Activated CD4-positive, alpha-beta memory T cell treated with anti-CD3 and anti-CD28 coated beads for 36 hours (primary cell): Measurements from ENCODE around the gene TYK2. TPM values are rescaled to one million over a fixed set of nuclear protein-coding genes. Genes with fewer than 3 reads are reported as not detected.
A peak's percentile ranks its signal among the peaks of the same experiment; 100 is the strongest.

Experiments
- CTCF ChIA-PET: fragments of 350-600 bp; sonication (Branson Sonifier 250); formaldehyde crosslinking; loops from one replicate; lab custom pipeline; 2021; ENCODE audit warnings: antibody characterized with exemption, inconsistent platforms; lab: Charles Lee
- POLR2A ChIA-PET: fragments of 350-600 bp; sonication (Branson Sonifier 250); formaldehyde crosslinking; loops from one replicate; lab custom pipeline; 2021; ENCODE audit warnings: antibody characterized with exemption; lab: Charles Lee
- DNase-seq: peaks from one replicate; pipeline ENCODE4 v3.0.0-alpha.2; 2020
- H3K27ac Mint-ChIP-seq: one replicate; pipeline ENCODE4 v1.8.0; 2021; ENCODE audit warnings: mixed read lengths
- H3K27me3 Mint-ChIP-seq: one replicate; pipeline ENCODE4 v1.8.0; 2021; ENCODE audit warnings: mixed read lengths
- H3K36me3 Mint-ChIP-seq: one replicate; pipeline ENCODE4 v1.8.0; 2021; ENCODE audit warnings: mixed read lengths
- H3K4me1 Mint-ChIP-seq: one replicate; pipeline ENCODE4 v1.8.0; 2021; ENCODE audit warnings: low read depth, mixed read lengths
- H3K4me3 Mint-ChIP-seq: one replicate; pipeline ENCODE4 v1.8.0; 2021; ENCODE audit warnings: mild to moderate bottlenecking, mixed read lengths
- H3K9me3 Mint-ChIP-seq: one replicate; pipeline ENCODE4 v1.8.0; 2021; ENCODE audit warnings: mixed read lengths
- intact Hi-C: fragments of 100-400 bp; cut with micrococcal nuclease; formaldehyde crosslinking; loops from one replicate; pipeline ENCODE4 v1.15.1; 2023
- total RNA-seq, 2 experiments: library from RNA; stranded (reverse); gene quantifications; one replicate each; pipeline ENCODE4 v1.2.3, GENCODE V29; 2021

The TYK2 gene
- total RNA-seq, 2 experiments from 2014 or later: 168 to 186 TPM

DNA sequence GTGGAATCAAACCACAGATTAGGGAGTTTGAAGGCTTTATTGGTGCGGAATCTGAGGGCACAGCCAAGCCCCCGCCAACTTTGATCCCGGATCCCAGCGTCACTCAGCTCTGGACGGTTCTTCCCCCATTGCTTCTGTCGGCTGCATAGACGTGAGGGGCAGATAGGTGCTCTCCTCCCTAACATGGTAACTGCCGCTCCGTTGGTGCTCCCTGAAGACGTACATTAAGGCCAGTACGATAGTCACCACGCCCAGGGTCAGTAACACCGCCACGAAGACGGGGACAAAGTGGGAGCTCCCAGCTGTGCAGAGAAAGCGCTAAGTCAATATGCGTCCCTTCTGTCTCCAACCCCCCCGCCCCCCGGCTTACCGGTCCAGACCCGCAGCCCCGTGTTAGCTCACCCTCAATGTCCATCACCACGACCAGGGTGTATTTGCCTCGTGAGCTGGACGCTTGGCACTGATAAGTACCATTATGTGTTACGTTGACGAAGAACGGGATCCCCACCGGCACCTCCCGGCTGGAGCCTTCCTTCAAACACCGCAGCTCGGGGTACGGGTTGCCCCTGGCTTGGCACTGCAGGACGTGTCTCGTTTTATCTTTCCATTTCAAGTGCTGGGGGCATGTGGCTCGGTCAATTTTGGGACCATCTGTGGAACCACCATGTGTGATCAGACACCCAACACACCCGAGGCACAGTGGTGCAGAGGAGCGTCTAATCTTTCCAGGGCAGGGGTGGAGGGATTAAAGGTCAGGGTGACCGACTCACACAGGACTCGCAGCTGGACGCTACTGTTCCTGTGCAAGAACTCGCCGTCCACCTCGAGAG is 46.4 kb downstream of the TYK2 start:
- no peaks in the 10 kb centered on the region for H3K27me3 Mint-ChIP-seq
- intact Hi-C loops: loop anchor here (1.0 to 10.0 kb wide), 4 partner anchors 17 to 139 kb away; partner anchors contain the start of genes DNMT1, FDX2, ICAM1 and TYK2
- no peak for DNase-seq
- ChIA-PET CTCF (interaction anchor here (0.8 to 2.0 kb wide), 9 partner anchors 20 to 306 kb away, joined by 3 to 12 read pairs (median 3); no protein-coding TSS in a partner anchor), POLR2A (interaction anchor here (0.6 to 2.3 kb wide), 10 partner anchors 11 to 368 kb away, joined by 3 to 23 read pairs (median 3); partner anchors contain the start of genes CDC37 and ICAM1)
- peak overlapping the region; percentile 95 for H3K4me3 Mint-ChIP-seq
- H3K4me1 Mint-ChIP-seq: peaks cover 45% of the 10 kb centered on the region
- peak overlapping the region; percentile 96 for H3K27ac Mint-ChIP-seq
- no peaks in the 10 kb centered on the region for H3K9me3 Mint-ChIP-seq
- H3K36me3 Mint-ChIP-seq: peaks cover 36% of the 10 kb centered on the region

DNA sequence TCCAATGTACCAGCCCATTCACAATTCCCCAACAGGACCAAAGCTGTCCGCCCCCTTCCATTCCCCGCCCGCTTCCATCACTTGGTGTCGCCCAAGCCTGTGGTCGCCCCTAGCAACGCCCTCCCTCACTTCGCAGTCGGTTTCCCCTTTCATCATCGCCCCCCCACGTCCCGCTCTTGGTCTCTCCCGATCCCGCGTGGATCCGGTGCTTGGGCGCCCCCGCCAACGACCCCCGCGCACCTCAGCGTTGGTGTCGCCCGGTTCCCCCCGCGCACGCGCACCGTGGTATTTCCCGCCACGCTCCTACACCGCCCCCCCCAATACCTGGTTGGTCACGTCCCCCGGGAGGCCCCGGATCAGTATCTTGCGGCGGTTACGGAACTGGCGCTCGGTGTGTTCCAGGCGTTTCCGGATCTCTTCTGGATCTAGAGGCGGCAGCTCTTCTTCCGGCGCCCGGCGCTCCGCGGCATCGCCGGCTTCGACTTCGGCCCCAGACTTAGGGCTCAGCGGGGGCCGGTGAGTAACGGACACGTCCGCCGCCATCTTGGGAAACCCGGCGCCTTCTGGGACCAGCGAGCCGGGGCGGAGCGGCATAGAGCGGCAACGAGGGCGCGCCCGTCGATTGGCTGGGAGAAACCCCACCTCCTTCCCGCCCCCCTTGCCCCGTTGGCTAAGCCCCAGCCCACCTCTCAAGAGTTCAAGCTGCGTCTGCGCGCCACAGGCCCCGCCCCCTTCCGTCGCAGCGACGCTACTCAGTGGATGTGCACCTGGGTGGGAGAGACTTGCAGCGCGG is 47.2 kb downstream of the TYK2 start, which contains the start of gene RAVER1:
Gene RAVER1, minus strand, starts transcription at position 565 of the 793 bp plus-strand sequence. Its CDS starts 22 bp downstream, at position 543.
- intact Hi-C loops: loop anchor here (1.0 to 10.0 kb wide), 4 partner anchors 16 to 138 kb away; partner anchors contain the start of genes DNMT1, FDX2, ICAM1 and TYK2
- H3K27ac Mint-ChIP-seq: peak within 1 kb of the TSS; percentile 96

DNA sequence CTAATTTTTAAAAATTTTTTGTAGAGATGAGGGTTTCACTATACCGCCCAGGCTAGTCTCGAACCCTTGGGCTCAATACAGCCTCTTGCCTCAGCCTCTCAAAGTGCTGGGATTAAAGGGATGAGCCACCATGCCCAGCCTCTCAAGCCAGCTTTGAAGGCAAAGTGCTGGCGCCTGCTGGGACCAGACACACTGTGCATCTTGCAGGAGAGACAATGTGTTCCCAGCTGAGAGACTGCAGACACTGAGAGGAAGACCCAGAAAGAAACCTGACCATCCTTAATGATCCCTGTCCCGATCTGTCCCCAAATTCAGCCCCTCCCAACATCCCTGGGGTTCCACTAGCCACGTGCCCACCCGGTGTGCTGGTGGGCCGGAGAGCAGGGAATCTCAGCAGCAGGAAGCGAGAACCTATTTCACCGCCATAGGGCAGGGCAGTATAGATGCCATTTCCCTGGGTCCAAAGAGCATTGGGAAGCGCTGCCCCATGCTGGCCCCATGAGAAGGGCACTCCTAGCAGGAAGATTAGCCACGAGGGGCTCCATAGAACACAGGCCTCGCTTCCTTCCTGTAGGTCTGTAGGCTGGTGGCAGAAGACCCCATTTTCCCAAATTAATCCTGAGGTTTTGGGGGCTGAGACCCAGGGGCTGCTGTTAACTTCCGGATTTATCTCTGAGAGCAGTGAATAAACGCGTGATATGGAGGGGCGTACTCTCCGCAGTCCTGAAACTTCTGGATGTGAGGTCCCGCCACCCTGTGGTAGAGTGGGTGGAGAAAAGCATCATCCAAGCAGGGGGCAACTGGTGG is 48.0 kb downstream of the TYK2 start:
- ChIA-PET POLR2A (interaction anchor here (1.3 to 2.3 kb wide), 3 partner anchors 41 to 71 kb away, joined by 3 to 23 read pairs (median 4); partner anchors contain the start of genes CDC37 and ICAM1), CTCF (interaction anchor here (0.9 to 2.8 kb wide), 4 partner anchors 57 to 367 kb away, joined by 3 to 12 read pairs (median 8); no protein-coding TSS in a partner anchor)
- Mint-ChIP-seq H3K36me3 (peaks cover 43% of the 10 kb centered on the region), H3K9me3 (no peaks in the 10 kb centered on the region), H3K27ac (peak overlapping the region; percentile 96), H3K4me3 (peak overlapping the region; percentile 95), H3K4me1 (peaks cover 36% of the 10 kb centered on the region), H3K27me3 (no peaks in the 10 kb centered on the region)
- intact Hi-C loops: loop anchor here (2.0 to 10.0 kb wide), 2 partner anchors 16 to 138 kb away; partner anchors contain the start of genes DNMT1 and FDX2
- DNase-seq: no peak

More for the DNA sequence above, 47.2 kb downstream of the TYK2 start, which contains the start of gene RAVER1:
- DNase-seq: peak; percentile 99
- CTCF ChIA-PET: interaction anchor here (0.8 to 2.0 kb wide), 9 partner anchors 21 to 305 kb away, joined by 3 to 12 read pairs (median 3); no protein-coding TSS in a partner anchor
- Mint-ChIP-seq H3K27me3 (no peaks in the 10 kb centered on the region), H3K4me3 (peak within 1 kb of the TSS; percentile 95), H3K4me1 (peaks cover 37% of the 10 kb centered on the region), H3K36me3 (peaks cover 36% of the 10 kb centered on the region), H3K9me3 (no peaks in the 10 kb centered on the region)
- POLR2A ChIA-PET: interaction anchor here (0.6 to 2.3 kb wide), 7 partner anchors 16 to 369 kb away, joined by 3 to 23 read pairs (median 4); partner anchors contain the start of genes CDC37 and ICAM1

DNA sequence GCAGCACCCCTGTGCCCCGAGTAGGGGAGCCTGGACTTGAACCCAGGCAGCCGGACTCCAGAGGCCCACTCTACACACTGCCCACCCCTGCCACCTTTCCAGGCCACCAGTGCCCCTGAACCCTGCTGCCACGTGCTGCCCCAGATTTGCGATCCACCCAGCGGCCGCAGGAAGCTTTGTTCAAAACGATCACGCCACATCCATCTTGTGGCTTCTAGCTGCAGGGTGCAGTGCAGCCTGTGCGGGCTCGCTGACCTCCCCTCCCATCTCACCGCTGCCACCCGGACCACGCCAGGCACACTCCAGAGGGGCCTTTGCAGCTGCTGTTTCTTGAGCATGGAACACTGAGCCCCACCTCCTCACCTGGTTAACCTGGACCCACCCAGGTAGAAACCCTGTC is 50.8 kb downstream of the TYK2 start:
- CTCF ChIA-PET: no interaction called here
- Mint-ChIP-seq H3K36me3 (peaks cover 40% of the 10 kb centered on the region), H3K9me3 (no peaks in the 10 kb centered on the region), H3K27me3 (no peaks in the 10 kb centered on the region), H3K27ac (no peak overlapping the region), H3K4me1 (peaks cover 33% of the 10 kb centered on the region), H3K4me3 (no peak overlapping the region)
- intact Hi-C loops: no loop called here
- DNase-seq: no peak
- POLR2A ChIA-PET: interaction anchor here (0.6 kb wide), 1 partner anchor 45 kb away, joined by 4 read pairs; no protein-coding TSS in a partner anchor

DNA sequence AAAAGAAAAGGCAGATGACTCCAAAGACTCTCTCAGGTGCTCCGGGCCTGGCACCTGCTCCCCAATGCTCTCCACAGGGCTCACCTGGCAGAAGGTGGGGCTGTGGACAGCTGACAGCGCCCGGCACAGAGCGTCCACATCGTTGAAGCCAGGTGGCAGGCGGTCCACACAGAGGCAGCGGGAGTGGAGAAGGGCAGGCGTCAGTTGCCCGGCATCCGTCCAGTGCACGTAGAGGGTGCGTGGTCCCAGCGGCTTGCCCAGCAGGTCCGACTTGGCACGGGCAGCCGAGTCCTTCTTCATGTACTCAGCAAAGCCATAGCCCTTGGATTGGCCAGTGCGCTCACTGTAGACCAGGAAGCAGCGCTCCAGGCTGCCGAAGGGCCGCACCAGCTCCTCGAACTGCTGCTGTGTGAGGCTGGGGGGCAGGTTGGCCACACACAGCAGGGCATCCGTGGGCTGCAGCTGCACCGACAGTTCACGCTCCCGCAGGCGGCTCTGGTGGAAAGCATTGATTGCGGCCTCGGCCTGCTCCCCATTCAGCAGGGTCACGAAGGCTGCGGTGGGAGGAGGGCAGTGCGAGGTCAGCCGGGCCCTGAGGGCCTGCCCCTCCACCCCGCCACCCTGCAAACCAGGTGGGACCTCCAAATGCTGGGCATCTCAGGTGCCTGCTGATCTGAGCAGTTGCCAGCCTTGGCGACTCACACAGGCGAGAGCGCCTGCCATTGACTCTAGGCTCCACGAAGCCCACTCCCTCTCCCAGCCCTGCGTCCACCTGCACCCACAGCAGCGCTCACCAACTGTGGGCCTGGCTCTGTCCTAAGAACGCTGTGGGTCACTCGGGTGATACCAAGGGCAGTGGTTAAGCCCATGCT is 51.6 kb downstream of the TYK2 start:
- DNase-seq: no peak
- intact Hi-C loops: no loop called here
- ChIA-PET CTCF (no interaction called here), POLR2A (no interaction called here)
- Mint-ChIP-seq H3K27ac (no peak overlapping the region), H3K4me3 (no peak overlapping the region), H3K9me3 (no peaks in the 10 kb centered on the region), H3K36me3 (peaks cover 39% of the 10 kb centered on the region), H3K4me1 (peaks cover 25% of the 10 kb centered on the region), H3K27me3 (no peaks in the 10 kb centered on the region)

DNA sequence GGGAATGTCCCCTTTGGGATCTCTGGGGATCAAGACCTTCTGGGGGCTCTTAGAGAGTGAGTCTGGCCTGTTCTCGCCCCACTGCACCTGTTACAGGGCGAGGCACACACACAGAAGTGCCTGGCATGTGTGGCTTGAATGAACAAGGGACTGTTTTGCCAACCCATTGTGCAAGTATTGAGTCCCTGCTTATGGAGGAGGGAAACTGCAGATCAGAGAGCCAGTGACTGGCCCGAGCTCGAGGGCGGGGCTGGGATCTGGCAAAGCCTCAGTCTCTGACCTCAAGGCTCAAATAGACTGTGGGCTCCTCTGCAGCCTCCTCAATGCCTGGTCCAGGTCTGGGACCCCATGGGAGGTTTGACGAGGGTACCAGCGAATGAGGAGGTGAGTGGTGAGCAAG is 52.6 kb downstream of the TYK2 start:
- H3K4me3 Mint-ChIP-seq: no peak overlapping the region
- no peak for DNase-seq
- H3K27ac Mint-ChIP-seq: no peak overlapping the region
- H3K36me3 Mint-ChIP-seq: peaks cover 34% of the 10 kb centered on the region
- intact Hi-C loops: no loop called here
- ChIA-PET CTCF (interaction anchor here (1.2 kb wide), 1 partner anchor 61 kb away, joined by 3 read pairs; no protein-coding TSS in a partner anchor), POLR2A (no interaction called here)
- no peaks in the 10 kb centered on the region for H3K9me3 Mint-ChIP-seq
- H3K27me3 Mint-ChIP-seq: no peaks in the 10 kb centered on the region
- peaks cover 19% of the 10 kb centered on the region for H3K4me1 Mint-ChIP-seq

DNA sequence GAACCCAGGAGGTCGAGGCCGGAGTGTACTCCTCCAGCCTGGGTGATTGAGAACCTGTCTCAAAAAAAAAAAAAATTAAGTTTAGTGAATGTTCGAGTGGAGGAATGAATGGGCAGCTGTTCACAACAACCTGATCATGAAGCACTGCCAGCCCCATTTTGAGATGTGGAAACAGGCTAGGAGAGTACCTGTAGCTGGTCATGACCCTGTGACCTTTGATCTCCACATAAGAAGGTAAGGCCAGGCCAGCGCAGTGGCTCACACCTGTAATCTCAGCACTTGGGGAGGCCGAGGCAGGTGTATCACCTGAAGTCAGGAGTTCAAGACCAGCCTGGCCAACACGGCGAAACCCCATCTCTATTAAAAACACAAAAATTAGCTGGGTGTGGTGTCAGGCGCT is 54.6 kb downstream of the TYK2 start:
- intact Hi-C loops: no loop called here
- peaks cover 8% of the 10 kb centered on the region for H3K4me1 Mint-ChIP-seq
- ChIA-PET POLR2A (no interaction called here), CTCF (interaction anchor here (1.1 to 1.2 kb wide), 2 partner anchors 56 to 63 kb away, joined by 3 to 4 read pairs; no protein-coding TSS in a partner anchor)
- H3K4me3 Mint-ChIP-seq: no peak overlapping the region
- H3K27me3 Mint-ChIP-seq: no peaks in the 10 kb centered on the region
- H3K27ac Mint-ChIP-seq: no peak overlapping the region
- DNase-seq: no peak
- H3K9me3 Mint-ChIP-seq: no peaks in the 10 kb centered on the region
- H3K36me3 Mint-ChIP-seq: peaks cover 32% of the 10 kb centered on the region

DNA sequence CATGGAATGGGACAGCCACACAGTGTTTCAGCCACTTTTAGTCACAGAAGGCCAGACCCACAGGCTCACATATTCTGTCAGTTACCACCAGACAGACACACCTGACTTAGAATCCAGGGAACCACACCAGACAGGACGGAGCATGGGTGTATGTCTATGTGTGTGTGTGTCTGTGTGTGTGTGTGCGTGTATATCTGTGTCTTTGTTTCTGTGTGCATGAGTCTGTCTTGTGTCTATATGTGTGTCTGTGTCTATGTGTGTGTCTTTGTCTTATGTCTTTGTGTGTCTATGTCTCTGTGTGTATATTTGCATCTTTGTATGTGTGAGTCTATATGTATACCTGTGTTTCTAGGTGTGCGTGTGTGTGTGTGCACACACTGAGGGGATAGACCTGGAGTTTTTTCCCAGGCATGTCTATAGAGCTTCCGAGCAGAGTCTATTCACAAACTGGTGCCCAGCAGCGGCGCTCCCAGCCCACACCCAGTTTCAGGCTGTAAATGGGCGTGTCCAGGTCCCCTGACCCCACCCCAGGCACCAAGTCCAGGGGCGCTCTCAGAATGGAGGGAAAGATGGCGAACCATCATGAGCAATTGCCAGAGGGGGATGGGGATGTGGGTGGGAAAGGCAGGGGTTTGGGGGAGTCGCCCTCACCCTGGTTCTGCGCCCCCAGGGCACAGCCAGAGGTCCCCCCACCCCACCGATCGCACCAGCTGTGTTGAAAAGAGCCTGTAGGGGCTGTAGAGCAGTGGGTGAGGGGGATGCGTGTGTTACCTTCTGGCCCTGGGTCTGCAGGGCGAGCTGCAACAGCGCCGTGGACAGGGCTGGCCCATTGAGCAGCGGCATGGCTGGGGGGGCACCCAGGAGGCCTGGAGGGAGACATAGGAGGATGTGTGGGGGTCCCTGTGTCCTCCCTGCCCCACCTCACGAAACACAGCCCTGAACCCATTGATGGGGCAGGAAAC is 58.2 kb downstream of the TYK2 start:
- ChIA-PET CTCF (interaction anchor here (1.4 to 1.6 kb wide), 2 partner anchors 63 to 66 kb away, joined by 4 read pairs; no protein-coding TSS in a partner anchor), POLR2A (no interaction called here)
- H3K27me3 Mint-ChIP-seq: no peaks in the 10 kb centered on the region
- H3K9me3 Mint-ChIP-seq: no peaks in the 10 kb centered on the region
- DNase-seq: no peak
- no peak overlapping the region for H3K4me3 Mint-ChIP-seq
- intact Hi-C loops: no loop called here
- peaks cover 22% of the 10 kb centered on the region for H3K36me3 Mint-ChIP-seq
- no peaks in the 10 kb centered on the region for H3K4me1 Mint-ChIP-seq
- no peak overlapping the region for H3K27ac Mint-ChIP-seq

DNA sequence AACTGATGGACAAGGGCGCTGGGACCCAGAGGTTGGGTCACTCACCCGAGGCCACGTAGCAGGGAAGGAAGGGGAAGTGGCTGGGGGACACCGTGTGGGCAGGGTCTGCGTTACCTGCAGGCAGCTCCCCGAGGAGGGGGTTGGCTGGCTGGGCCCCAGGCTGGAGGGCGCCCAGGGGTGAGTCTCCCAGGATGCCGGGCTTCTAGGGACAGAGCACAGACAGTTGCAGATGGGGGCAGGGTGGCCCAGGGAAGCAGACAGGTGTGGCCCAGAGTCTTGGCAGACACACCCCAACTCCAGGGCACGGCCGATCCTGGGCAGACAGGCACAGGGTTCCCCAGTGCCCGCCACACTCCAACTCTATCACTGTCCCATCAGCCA is 59.0 kb downstream of the TYK2 start:
- ChIA-PET CTCF (interaction anchor here (1.6 kb wide), 1 partner anchor 62 kb away, joined by 4 read pairs; no protein-coding TSS in a partner anchor), POLR2A (no interaction called here)
- Mint-ChIP-seq H3K9me3 (no peaks in the 10 kb centered on the region), H3K27ac (no peak overlapping the region), H3K36me3 (peaks cover 21% of the 10 kb centered on the region), H3K27me3 (no peaks in the 10 kb centered on the region), H3K4me3 (no peak overlapping the region), H3K4me1 (peaks cover under 1% of the 10 kb centered on the region)
- no peak for DNase-seq
- intact Hi-C loops: no loop called here
